DND-41 (cell line): Measurements from ENCODE around the gene TSPEAR.

Experiments
- ATAC-seq: fragments of 200-7000 bp; cut with Tn5 transposase; 3 replicates; pipeline ENCODE4 v1.9.1; 2021; ENCODE audit warnings: low read depth; ENCODE audit not compliant: insufficient read depth
- DNase-seq: peaks from one replicate; pipeline ENCODE4 v3.0.0-alpha.2; 2020
- H2AFZ ChIP-seq: 2 replicates; pipeline ENCODE4 v1.6.0; 2012; ENCODE audit warnings: low read depth, low read length
- H3K27ac ChIP-seq: 2 replicates; pipeline ENCODE4 v1.5.1; 2012; ENCODE audit warnings: low read length, inconsistent platforms
- H3K27me3 ChIP-seq: fragments of 200-600 bp; sonication (generic); 2 replicates; pipeline ENCODE4 v1.6.0; 2012; ENCODE audit warnings: low read length, mild to moderate bottlenecking, inconsistent platforms; ENCODE audit not compliant: insufficient read depth, poor library complexity
- H3K36me3 ChIP-seq: 2 replicates; pipeline ENCODE4 v1.5.1; 2012; ENCODE audit warnings: low read length, inconsistent platforms; ENCODE audit not compliant: insufficient read depth
- H3K4me1 ChIP-seq: 2 replicates; pipeline ENCODE4 v1.5.1; 2012; ENCODE audit warnings: mild to moderate bottlenecking, low read length; ENCODE audit not compliant: insufficient read depth
- H3K4me2 ChIP-seq: 2 replicates; pipeline ENCODE4 v1.6.0; 2012; ENCODE audit warnings: mild to moderate bottlenecking, moderate library complexity, low read length, inconsistent platforms; ENCODE audit not compliant: insufficient read depth
- H3K4me3 ChIP-seq, 2 experiments: fragments of 200-600 bp in 1 of 2; shearing (Covaris generic) in 1 of 2; 2 replicates each; pipeline ENCODE4 v1.5.1; 2012 to 2016; ENCODE audit warnings: inconsistent platforms in 2 of 2, low read length in 2 of 2, mild to moderate bottlenecking in 2 of 2, low read depth in 1 of 2, moderate library complexity in 1 of 2
- H3K79me2 ChIP-seq: 2 replicates; pipeline ENCODE4 v1.6.0; 2012; ENCODE audit warnings: low read length, inconsistent platforms; ENCODE audit not compliant: insufficient read depth
- H3K9ac ChIP-seq: 2 replicates; pipeline ENCODE4 v1.6.0; 2012; ENCODE audit warnings: low read depth, mild to moderate bottlenecking, inconsistent platforms, low read length, moderate library complexity
- H3K9me3 ChIP-seq: 2 replicates; pipeline ENCODE4 v1.5.1; 2012; ENCODE audit warnings: low read length, moderate library complexity, mild to moderate bottlenecking, inconsistent platforms; ENCODE audit not compliant: insufficient read depth, severe bottlenecking
- H4K20me1 ChIP-seq: 2 replicates; pipeline ENCODE4 v1.6.0; 2012; ENCODE audit warnings: low read length; ENCODE audit not compliant: insufficient read depth
- EZH2 ChIP-seq: IDR thresholded peaks from 3 replicates; pipeline ENCODE4 v1.6.1; 2012; ENCODE audit warnings: borderline replicate concordance, low read depth, mild to moderate bottlenecking, moderate library complexity, low read length, inconsistent platforms; ENCODE audit not compliant: severe bottlenecking
- TF ChIP-seq, protein P1 (sequence below): IDR thresholded peaks from 2 replicates; pipeline ENCODE4 v1.5.1; 2012; ENCODE audit warnings: borderline replicate concordance, low read length, moderate library complexity, mild to moderate bottlenecking; ENCODE audit not compliant: poor library complexity, severe bottlenecking; ENCODE audit errors: extremely low read depth

TSPEAR gene

DNA sequence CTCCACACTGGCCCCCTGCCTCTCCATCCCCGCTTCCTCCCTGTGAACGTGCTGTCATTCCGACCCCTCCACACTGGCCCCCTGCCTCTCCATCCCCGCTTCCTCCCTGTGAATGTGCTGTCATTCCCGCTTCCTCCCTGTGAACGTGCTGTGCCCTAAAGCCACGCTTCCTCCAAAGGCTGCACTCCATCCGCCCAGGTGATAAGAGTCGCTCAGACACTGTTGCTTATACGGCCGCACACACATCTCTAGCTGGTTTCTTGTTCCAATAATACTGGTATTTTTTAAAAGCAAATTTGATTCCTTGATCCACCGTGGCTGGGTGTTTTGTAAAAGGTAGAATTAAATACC is 39.3 kb upstream of the TSPEAR start:
- H3K9ac ChIP-seq, result no peak overlapping the region
- no peak for ATAC-seq
- no peaks in the 10 kb centered on the region for H3K36me3 ChIP-seq
- no peak overlapping the region for H2AFZ ChIP-seq
- no peaks in the 10 kb centered on the region for H3K9me3 ChIP-seq
- H3K27me3 ChIP-seq, result no peaks in the 10 kb centered on the region
- TF ChIP-seq, protein P1, sequence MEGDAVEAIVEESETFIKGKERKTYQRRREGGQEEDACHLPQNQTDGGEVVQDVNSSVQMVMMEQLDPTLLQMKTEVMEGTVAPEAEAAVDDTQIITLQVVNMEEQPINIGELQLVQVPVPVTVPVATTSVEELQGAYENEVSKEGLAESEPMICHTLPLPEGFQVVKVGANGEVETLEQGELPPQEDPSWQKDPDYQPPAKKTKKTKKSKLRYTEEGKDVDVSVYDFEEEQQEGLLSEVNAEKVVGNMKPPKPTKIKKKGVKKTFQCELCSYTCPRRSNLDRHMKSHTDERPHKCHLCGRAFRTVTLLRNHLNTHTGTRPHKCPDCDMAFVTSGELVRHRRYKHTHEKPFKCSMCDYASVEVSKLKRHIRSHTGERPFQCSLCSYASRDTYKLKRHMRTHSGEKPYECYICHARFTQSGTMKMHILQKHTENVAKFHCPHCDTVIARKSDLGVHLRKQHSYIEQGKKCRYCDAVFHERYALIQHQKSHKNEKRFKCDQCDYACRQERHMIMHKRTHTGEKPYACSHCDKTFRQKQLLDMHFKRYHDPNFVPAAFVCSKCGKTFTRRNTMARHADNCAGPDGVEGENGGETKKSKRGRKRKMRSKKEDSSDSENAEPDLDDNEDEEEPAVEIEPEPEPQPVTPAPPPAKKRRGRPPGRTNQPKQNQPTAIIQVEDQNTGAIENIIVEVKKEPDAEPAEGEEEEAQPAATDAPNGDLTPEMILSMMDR, result no peak
- no peak for TF ChIP-seq EZH2
- H3K4me2 ChIP-seq, result no peak overlapping the region
- H4K20me1 ChIP-seq, result no peaks in the 10 kb centered on the region
- no peaks in the 10 kb centered on the region for H3K79me2 ChIP-seq
- H3K4me1 ChIP-seq, result no peaks in the 10 kb centered on the region
- no peak overlapping the region for H3K27ac ChIP-seq
- no peak overlapping the region for H3K4me3 ChIP-seq
- no peak for DNase-seq

DNA sequence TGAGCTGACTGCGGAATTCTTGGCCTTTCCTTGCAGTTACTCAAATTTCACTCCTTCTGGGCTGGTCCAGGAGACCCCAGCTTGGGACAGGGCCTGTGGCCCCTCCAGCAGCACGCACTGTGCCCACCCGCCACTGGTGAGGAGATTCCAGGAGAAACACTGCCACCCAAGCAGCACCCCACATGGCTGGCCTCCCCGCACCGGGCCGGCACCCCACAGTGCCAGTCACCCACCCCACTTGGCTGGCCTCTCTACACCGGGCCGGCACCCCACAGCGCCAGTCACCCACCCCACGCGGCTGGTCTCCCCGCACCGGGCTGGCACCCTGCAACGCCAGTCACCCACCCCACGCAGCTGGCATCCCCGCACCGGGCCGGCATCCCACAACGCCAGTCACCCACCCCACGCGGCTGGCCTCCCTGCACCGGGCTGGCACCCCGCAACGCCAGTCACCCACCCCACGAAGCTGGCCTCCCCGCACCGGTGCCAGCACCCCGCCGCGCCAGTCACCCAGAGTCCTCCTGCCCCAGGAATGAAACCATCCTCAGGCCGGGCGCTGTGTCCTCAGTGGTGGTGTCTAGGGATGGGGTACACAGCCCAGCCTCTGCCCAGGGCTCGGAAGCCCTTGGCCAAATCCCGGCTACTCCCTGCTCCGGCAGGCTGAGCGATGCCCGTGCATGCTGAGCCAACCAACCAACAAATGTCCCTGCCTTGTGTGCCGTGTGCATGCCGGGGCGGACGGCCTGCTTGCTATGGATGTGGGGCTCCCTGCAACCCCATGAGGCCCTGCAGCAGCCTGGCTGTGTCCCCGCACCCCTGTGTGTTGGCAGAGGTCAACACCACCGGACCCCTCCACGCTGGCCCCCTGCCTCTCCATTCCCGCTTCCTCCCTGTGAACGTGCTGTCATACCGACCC is 38.6 kb upstream of the TSPEAR start:
- TF ChIP-seq, protein P1, result no peak
- no peak overlapping the region for H3K9ac ChIP-seq
- H3K4me2 ChIP-seq, result no peak overlapping the region
- H2AFZ ChIP-seq, result no peak overlapping the region
- H3K4me1 ChIP-seq, result no peaks in the 10 kb centered on the region
- no peaks in the 10 kb centered on the region for H3K9me3 ChIP-seq
- no peak overlapping the region for H3K4me3 ChIP-seq
- ATAC-seq (no peak), DNase-seq (no peak)
- H4K20me1 ChIP-seq, result no peaks in the 10 kb centered on the region
- H3K27me3 ChIP-seq, result no peaks in the 10 kb centered on the region
- no peaks in the 10 kb centered on the region for H3K79me2 ChIP-seq
- no peak overlapping the region for H3K27ac ChIP-seq
- H3K36me3 ChIP-seq, result no peaks in the 10 kb centered on the region

DNA sequence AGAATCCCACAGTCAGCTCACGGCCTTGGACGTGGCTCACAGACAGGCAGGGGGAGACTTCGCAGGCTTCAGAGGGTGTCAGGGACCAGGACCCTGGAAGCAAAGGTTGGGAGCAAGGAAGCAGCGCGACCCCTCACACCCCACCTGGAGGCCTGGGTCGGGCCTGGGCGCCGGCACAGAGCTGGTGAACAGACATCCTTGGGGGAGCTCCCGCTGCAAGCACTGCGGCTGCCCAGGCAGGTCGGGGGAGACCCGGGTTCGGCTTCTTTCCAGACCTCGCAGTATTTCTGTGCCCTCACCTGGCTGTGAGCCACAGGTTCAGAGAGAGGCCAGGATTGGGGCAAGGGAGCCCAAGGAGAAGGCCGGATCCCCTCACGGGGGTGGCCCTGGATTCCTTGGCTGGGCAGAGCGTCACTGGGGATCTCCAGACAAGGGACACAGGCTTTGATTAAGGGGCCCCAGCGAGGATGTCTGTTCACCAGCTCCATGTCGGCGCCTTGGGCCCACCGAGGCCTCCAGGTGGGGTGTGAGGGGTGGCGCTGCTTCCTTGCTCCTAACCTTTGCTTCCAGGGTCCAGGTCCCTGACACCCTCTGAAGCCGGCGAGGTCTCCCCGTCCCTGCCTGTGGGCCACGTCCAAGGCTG is 37.9 kb upstream of the TSPEAR start:
- H3K36me3 ChIP-seq, result no peaks in the 10 kb centered on the region
- H3K4me3 ChIP-seq, result no peak overlapping the region
- no peaks in the 10 kb centered on the region for H4K20me1 ChIP-seq
- no peak for DNase-seq
- no peak for ATAC-seq
- no peak overlapping the region for H3K9ac ChIP-seq
- H3K27ac ChIP-seq, result no peak overlapping the region
- H3K4me1 ChIP-seq, result no peaks in the 10 kb centered on the region
- TF ChIP-seq, protein P1, result no peak
- no peak for TF ChIP-seq EZH2
- no peaks in the 10 kb centered on the region for H3K79me2 ChIP-seq
- H3K27me3 ChIP-seq, result no peaks in the 10 kb centered on the region
- H3K4me2 ChIP-seq, result no peak overlapping the region
- H3K9me3 ChIP-seq, result no peaks in the 10 kb centered on the region
- H2AFZ ChIP-seq, result no peak overlapping the region
